Placental pericyte (primary cell): ENCODE measurements around the gene TEX26. TPM values are rescaled to one million over a fixed set of nuclear protein-coding genes. Genes with fewer than 3 reads are reported as not detected.

ENCODE experiments used
- total RNA-seq: library from RNA; depleted of rRNA; stranded (reverse); fragments of >200 nt; gene quantifications from 2 replicates; pipeline ENCODE4 v1.2.3, GENCODE V29; 2012

The TEX26 gene
- not detected in 2 replicates for total RNA-seq

DNA sequence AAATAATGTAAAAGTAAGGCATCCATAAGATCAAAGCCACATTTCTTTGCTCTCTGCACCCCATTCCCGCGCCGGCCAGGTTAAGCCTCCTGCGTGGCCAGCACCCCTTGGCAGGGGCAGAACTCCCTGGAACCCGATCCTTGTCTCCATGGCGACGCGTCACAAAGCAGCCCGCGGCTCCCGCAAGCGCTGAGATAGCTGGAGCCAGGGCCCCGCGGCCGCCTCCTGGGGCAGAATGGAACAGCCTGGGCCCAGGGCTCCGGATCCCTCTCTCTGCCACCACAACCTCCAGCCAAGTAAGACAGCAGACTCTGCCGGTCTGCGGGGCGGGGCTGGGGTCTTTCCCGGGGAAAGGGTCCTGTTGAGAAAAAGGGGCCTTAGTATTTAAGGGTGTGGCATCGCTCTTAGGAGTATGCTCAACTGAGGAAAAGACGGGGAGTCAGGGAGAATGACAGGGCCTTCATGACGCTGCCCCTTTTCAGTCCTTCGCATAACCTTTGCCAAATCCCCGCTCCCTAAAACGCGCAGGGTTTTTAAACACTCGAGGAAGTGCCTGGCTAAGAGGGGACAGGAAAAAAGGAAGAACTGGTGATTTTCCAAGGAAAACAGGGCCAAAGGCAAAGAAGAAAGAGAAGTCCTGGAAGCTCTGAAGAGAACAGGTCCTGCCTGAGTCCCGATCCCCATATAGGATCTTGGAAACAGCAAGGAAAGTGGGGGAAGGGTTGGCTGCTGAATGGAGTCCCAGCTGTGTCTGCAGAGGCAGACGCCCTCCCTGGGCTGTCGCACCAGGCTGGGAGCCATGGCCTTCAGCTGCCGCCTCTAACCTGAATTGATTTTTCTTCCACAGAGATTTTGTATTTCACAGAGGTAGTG lies at the start of gene TEX26:
Gene TEX26, plus strand, starts transcription at position 176 of the 873 bp plus-strand sequence. Its CDS starts 60 bp downstream, at position 236.

GRCh38 chr13:30905932-30906383 lies 26.5 kb upstream of the TEX26 start, which contains the start of gene MEDAG:
MEDAG (plus strand) TSS chr13:30906271; CDS start chr13:30906516, 245 bp downstream.

Other genes with a start within 250 kb of the TEX26 start
- gene ALOX5AP, start 197.1 kb upstream of the TEX26 start, total RNA-seq: 0.43 and 3.3 TPM in 2 replicates
- 12.0 and 34.4 TPM in 2 replicates for gene MEDAG, start 26.4 kb upstream of the TEX26 start, total RNA-seq
- gene HSPH1, start 229.2 kb downstream of the TEX26 start, total RNA-seq: 41.6 and 65.3 TPM in 2 replicates